ENCODE measurements around the gene FBN3.

- TF ChIP-seq CTCF (conservative IDR thresholded peaks at IDR 0.05; ENCODE audit: low read length) (no peak), EZH2phosphoT487 (IDR thresholded peaks at IDR 0.05; ENCODE audit: borderline replicate concordance) (no peak)
Observed at GRCh38 chr19:8138201-8138600, 11.2 kb downstream of the FBN3 start.

Measured in Loucy (cell line).